ENCODE data around the gene PANK1. TPM values are rescaled to one million over a fixed set of nuclear protein-coding genes. Genes with fewer than 3 reads are reported as not detected.

The PANK1 gene
- total and polyA plus RNA-seq, 2 donors (not counting 3 experiments of a cell fraction or from before 2014, with no cell fraction given) = 2.0 to 6.3 TPM

DNA sequence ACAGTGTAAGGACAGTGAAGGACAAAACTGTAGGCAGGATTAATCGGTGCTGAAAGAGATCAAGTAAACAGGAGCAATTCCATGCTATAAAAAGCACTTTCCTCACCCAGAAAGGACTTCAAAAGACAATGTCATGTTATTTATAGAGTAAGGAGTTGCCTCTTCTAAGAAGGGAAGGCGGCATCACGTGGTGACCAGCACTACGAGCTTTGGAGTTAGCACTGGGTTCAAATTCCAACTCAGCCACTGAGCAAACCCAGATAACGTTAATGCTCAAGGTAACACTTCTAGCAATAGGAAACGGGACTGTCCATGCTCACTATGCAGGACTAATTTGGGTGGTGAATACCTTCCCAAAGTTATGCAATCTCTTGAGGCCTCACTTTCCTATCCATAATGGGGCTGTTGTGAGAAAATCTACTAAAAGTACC is 715 bp upstream of the PANK1 start:
- FAIRE-seq = no peak
- H3K4me1 ChIP-seq (ENCODE audit: control insufficient read depth, extremely low read depth, insufficient read depth, low read length) = peaks cover 12% of the 10 kb centered on the region
- POLR2A ChIA-PET = no interaction called here
- no peaks in the 10 kb centered on the region for H3K9me1 ChIP-seq (replicated peaks; ENCODE audit: control insufficient read depth, extremely low read depth, insufficient read depth, low read length)
- no peaks in the 10 kb centered on the region for H3K9me3 ChIP-seq (replicated peaks; ENCODE audit: control insufficient read depth, insufficient read depth, low read length)
- peak overlapping the region; percentile 58 for H2AFZ ChIP-seq (ENCODE audit: low read depth, low read length)
- H3K27ac ChIP-seq (ENCODE audit: insufficient read depth, low read depth, low read length) = no peak overlapping the region
- peak overlapping the region in 2 of 3 experiments; percentile 61 to 62 for H3K4me3 ChIP-seq (replicated peaks in 1 of 3; ENCODE audit: insufficient read depth in 1 of 3, low read depth in 1 of 3, low read length in 3 of 3)
- BruUV-seq (replicated peaks) = no TSS peak
- dilution Hi-C loops (cut with MboI; ENCODE audit: extremely low pct_ligation_motif_present, low sequenced_read_pairs) = no loop called here
- TF ChIP-seq POLR2A (IDR thresholded peaks at IDR 0.05; ENCODE audit: low read depth, low read length) = no peak
- TF ChIP-seq GATA2 (IDR thresholded peaks at IDR 0.05; ENCODE audit: insufficient read depth, insufficient read length, low read depth, low read length) = no peak
- TF ChIP-seq JUN (IDR thresholded peaks at IDR 0.05; ENCODE audit: borderline replicate concordance, insufficient read depth, insufficient read length, low read depth) = no peak
- TF ChIP-seq, protein P1, sequence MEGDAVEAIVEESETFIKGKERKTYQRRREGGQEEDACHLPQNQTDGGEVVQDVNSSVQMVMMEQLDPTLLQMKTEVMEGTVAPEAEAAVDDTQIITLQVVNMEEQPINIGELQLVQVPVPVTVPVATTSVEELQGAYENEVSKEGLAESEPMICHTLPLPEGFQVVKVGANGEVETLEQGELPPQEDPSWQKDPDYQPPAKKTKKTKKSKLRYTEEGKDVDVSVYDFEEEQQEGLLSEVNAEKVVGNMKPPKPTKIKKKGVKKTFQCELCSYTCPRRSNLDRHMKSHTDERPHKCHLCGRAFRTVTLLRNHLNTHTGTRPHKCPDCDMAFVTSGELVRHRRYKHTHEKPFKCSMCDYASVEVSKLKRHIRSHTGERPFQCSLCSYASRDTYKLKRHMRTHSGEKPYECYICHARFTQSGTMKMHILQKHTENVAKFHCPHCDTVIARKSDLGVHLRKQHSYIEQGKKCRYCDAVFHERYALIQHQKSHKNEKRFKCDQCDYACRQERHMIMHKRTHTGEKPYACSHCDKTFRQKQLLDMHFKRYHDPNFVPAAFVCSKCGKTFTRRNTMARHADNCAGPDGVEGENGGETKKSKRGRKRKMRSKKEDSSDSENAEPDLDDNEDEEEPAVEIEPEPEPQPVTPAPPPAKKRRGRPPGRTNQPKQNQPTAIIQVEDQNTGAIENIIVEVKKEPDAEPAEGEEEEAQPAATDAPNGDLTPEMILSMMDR (IDR thresholded peaks at IDR 0.05; ENCODE audit: extremely low read depth in 1 of 2, insufficient read depth in 1 of 2, low read depth in 1 of 2, low read length in 2 of 2) = no peak
- TF ChIP-seq EZH2 (IDR thresholded peaks at IDR 0.05; ENCODE audit: borderline replicate concordance, low read depth, low read length, severe bottlenecking) = no peak
- TF ChIP-seq MYC (IDR thresholded peaks at IDR 0.05; ENCODE audit: low read depth, low read length) = no peak
- no peak for TF ChIP-seq FOS (IDR thresholded peaks at IDR 0.05; ENCODE audit: borderline replicate concordance, insufficient read depth, low read length)
- TF ChIP-seq, protein P2, sequence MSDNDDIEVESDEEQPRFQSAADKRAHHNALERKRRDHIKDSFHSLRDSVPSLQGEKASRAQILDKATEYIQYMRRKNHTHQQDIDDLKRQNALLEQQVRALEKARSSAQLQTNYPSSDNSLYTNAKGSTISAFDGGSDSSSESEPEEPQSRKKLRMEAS (IDR thresholded peaks at IDR 0.05; ENCODE audit: insufficient read depth, insufficient read length) = no peak
- TF ChIP-seq POLR2AphosphoS5 (IDR thresholded peaks at IDR 0.05; ENCODE audit: insufficient read depth, low read depth, low read length) = no peak
- H3K36me3 ChIP-seq (ENCODE audit: control insufficient read depth in 2 of 2, extremely low read depth in 1 of 2, insufficient read depth in 2 of 2, low read length in 2 of 2) = no peaks in the 10 kb centered on the region
- CTCF ChIA-PET = no interaction called here
- H3K9ac ChIP-seq (replicated peaks; ENCODE audit: extremely low read depth, insufficient read depth, low read length) = peak overlapping the region; percentile 1
- DNase-seq (ENCODE audit: low read depth, low spot score) = no peak
- peaks cover 8% of the 10 kb centered on the region for H3K79me2 ChIP-seq (ENCODE audit: control insufficient read depth, insufficient read depth, low read length)
- H3K27me3 ChIP-seq (ENCODE audit: control insufficient read depth in 2 of 2, insufficient read depth in 2 of 2, low read length in 2 of 2) = peaks cover 0 to 3% of the 10 kb centered on the region in 2 experiments
- intact Hi-C loops (cut with micrococcal nuclease) = loop anchor here (2.0 kb wide), 1 partner anchor 231 kb away; the partner anchor contains the start of gene IFIT5
- H3K4me2 ChIP-seq (ENCODE audit: insufficient read depth, low read length) = peak overlapping the region; percentile 87
- no peaks in the 10 kb centered on the region for H4K20me1 ChIP-seq (replicated peaks; ENCODE audit: control insufficient read depth, extremely low read depth, insufficient read depth, low read length)

All from endothelial cell of umbilical vein (primary cell).